Choroid plexus epithelial cell (primary cell): Measurements from ENCODE around the gene ARFGEF3.

Source experiments
- DNase-seq: peaks from one replicate; pipeline ENCODE4 v3.0.0-alpha.2; 2010; ENCODE audit warnings: low read depth
- H3K4me3 ChIP-seq: 2 replicates; pipeline ENCODE4 v1.5.1; 2011; ENCODE audit warnings: low read depth, mild to moderate bottlenecking, control low read depth, low read length, moderate library complexity
- CTCF ChIP-seq: conservative IDR thresholded peaks from 2 replicates; pipeline ENCODE4 v1.5.1; 2011; ENCODE audit warnings: low read depth, mild to moderate bottlenecking, control low read depth, inconsistent platforms, low read length, moderate library complexity

Gene ARFGEF3

GRCh38 chr6:138387577-138388368 lies 226.0 kb downstream of the ARFGEF3 start:
- no peak for DNase-seq
- H3K4me3 ChIP-seq, result no peak overlapping the region
- TF ChIP-seq CTCF, result no peak

- DNase-seq, result no peak
- TF ChIP-seq CTCF, result no peak
- H3K4me3 ChIP-seq, result no peak overlapping the region
These were observed 227.8 kb downstream of the ARFGEF3 start for GRCh38 chr6:138389551-138389950.
